OCI-LY3 (cell line): ENCODE results near the gene DPYSL3.

ENCODE experiments used
- EZH2phosphoT487 ChIP-seq: fragments of 200-600 bp; shearing (Covaris generic); IDR thresholded peaks from 2 replicates; pipeline ENCODE4 v1.6.1; 2018; ENCODE audit warnings: antibody characterized with exemption, mixed run types, low read depth
- TF ChIP-seq, protein P1 (sequence below): fragments of 200-600, 300-600 bp; sonication (generic); IDR thresholded peaks from 2 replicates; pipeline ENCODE4 v1.5.1; 2014; ENCODE audit warnings: antibody characterized with exemption, low read length, low read depth

DNA sequence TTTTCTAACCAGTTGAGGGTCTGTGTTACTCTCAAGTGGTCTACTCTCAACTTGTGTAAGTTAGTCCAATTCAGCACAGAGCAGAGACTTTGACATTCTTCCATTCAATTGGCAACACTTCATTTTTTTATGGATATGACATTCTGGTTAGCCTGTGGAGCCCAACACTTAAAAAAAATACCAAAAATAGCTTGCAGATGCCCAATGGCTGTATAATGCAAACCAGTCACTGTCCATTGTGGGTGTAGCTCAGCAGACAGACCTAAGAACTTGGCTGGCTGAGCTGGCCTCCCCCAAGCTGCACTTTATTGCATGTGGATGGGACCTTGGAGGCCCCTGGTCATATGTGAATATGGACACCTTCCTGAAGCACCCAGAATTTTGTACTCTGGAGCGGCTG lies 103.2 kb downstream of the DPYSL3 start:
- TF ChIP-seq, protein P1, sequence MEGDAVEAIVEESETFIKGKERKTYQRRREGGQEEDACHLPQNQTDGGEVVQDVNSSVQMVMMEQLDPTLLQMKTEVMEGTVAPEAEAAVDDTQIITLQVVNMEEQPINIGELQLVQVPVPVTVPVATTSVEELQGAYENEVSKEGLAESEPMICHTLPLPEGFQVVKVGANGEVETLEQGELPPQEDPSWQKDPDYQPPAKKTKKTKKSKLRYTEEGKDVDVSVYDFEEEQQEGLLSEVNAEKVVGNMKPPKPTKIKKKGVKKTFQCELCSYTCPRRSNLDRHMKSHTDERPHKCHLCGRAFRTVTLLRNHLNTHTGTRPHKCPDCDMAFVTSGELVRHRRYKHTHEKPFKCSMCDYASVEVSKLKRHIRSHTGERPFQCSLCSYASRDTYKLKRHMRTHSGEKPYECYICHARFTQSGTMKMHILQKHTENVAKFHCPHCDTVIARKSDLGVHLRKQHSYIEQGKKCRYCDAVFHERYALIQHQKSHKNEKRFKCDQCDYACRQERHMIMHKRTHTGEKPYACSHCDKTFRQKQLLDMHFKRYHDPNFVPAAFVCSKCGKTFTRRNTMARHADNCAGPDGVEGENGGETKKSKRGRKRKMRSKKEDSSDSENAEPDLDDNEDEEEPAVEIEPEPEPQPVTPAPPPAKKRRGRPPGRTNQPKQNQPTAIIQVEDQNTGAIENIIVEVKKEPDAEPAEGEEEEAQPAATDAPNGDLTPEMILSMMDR, result no peak
- no peak for TF ChIP-seq EZH2phosphoT487
